ENCODE results near the gene MMP1.

DNA sequence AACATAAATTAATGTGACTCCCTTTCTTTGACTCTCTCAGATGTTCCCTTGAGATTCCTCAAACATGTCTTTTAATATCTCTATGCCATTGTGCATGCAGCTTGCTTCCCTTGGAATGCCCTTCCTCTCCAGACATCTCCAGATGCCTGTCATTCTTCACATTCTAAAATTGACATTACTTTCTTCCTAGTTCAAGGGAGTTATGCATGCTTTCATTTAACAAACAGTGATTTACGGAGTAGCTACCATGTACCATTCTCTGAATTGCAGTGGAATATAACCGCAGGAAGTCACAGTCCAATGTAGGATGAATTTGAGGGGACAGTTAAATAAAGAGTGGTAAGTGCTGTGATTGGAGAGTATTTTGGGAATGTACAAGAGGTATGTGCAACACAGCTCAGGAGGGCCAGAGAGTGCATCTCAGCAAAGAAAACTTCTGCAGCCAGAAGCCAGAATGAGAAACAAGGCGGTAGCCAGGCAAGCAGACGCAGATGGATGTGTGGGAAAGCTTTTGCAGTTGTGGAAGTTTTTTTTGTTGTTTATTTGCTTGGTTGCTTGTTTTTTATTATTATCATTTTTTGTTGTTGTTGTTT is 36.2 kb downstream of the MMP1 start:
- TF ChIP-seq, protein P1, sequence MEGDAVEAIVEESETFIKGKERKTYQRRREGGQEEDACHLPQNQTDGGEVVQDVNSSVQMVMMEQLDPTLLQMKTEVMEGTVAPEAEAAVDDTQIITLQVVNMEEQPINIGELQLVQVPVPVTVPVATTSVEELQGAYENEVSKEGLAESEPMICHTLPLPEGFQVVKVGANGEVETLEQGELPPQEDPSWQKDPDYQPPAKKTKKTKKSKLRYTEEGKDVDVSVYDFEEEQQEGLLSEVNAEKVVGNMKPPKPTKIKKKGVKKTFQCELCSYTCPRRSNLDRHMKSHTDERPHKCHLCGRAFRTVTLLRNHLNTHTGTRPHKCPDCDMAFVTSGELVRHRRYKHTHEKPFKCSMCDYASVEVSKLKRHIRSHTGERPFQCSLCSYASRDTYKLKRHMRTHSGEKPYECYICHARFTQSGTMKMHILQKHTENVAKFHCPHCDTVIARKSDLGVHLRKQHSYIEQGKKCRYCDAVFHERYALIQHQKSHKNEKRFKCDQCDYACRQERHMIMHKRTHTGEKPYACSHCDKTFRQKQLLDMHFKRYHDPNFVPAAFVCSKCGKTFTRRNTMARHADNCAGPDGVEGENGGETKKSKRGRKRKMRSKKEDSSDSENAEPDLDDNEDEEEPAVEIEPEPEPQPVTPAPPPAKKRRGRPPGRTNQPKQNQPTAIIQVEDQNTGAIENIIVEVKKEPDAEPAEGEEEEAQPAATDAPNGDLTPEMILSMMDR (IDR thresholded peaks at IDR 0.05; ENCODE audit: low read length) = no peak
- TF ChIP-seq EZH2 (IDR thresholded peaks at IDR 0.05; ENCODE audit: borderline replicate concordance, low read length) = no peak

All from OCI-LY1 (cell line).